ENCODE data around the gene FZD4. TPM values are rescaled to one million over a fixed set of nuclear protein-coding genes. Genes with fewer than 3 reads are reported as not detected.
"Not testable (repeated sequence)": the region's sequence is repeated elsewhere in the genome, so short reads cannot be mapped to it uniquely, and the experiment has no call there.

FZD4 gene
- total RNA-seq, 1 donor from 2014 or later = 19.6 TPM

DNA sequence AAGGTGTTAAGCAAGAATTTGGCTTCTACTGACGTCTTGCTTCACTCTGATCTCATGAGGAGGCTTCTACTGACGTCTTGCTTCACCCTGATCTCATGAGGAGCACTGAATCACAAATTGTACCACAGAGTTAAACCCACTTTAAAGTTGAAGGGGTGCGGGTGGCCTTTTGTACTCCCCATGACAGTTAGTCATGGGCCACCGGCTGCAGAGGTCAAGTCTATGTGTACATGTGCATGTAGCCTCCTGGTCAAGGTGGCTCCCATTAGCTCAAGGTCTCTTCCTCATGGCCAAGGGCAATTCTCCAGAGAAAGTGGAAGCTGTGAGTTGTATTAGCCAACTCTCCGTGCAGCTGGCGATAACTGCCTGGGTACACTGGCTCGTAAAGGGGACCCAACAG lies 23.1 kb upstream of the FZD4 start:
- DNase-seq (ENCODE audit: low spot score in 2 of 2) (no peak), FAIRE-seq (no peak)

DNA sequence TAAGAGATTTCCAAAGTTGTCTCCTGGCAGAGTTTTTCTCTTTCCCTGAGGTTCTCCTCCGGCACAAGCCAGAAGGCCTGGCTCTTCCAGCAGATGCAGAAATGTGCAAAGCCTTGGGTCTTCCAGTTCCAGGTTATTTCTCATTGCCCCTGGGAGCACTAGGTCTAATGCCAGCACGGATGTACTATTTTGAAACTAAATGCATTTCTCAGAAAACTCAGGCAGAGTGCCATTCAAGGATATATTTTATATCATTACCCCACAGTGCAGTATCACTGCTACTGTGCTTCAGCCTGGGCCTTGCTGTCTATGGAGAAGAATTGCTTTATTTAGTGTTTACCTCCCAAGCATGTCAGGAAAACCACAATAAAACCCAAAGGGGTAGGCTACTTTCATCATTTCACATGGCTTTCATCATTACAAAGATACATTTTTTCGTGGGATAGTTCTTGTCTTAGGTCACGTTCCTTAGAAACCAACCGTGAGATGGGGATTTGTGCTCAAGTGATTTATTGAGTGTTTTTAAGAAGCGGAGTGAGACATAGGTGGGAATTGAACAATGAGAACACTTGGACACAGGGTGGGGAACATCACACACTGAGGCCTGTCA lies 22.4 kb upstream of the FZD4 start:
- no peak for FAIRE-seq
- no peak for DNase-seq (ENCODE audit: low spot score in 2 of 2)

DNA sequence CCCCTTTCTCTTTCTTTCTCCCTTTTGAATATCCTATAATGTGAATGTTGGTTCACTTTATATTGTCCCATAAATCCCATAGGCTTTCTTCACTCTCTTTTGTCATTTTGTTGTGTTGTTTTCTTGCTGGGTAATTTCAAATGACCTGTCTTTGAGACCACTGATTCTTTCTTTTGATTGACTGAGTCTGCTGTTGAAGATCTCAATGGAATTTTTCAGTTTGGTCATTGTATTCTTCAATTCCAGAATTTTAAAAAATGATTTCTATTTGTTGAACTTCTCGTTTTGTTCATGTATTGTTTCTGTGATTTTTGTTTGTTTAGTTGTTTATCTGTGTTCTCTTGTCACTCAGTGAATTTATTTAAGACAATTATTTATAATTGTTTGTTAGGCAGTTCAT lies 17.5 kb upstream of the FZD4 start:
- FAIRE-seq (no peak), DNase-seq (ENCODE audit: low spot score in 2 of 2) (no peak)

DNA sequence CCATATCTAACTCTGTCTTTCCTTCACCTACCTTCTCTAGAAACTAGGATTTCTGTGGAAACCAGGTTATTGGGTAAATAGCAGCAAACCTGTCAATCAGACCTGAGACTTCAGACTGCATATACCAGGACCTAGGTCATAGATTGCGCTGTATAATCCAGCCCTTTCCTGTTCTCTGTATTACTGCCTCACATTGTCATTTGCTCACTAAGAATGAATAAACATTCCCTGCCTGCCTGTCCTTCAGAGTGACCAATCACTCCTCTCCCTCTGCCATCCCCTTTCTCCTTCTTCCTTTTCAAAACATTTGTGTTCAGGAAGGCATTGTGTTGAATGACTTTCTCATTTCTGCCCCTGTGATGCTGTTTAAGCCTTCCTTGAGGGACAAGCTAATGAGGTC lies 14.1 kb upstream of the FZD4 start:
- FAIRE-seq = no peak
- DNase-seq (ENCODE audit: low spot score in 2 of 2) = no peak

DNA sequence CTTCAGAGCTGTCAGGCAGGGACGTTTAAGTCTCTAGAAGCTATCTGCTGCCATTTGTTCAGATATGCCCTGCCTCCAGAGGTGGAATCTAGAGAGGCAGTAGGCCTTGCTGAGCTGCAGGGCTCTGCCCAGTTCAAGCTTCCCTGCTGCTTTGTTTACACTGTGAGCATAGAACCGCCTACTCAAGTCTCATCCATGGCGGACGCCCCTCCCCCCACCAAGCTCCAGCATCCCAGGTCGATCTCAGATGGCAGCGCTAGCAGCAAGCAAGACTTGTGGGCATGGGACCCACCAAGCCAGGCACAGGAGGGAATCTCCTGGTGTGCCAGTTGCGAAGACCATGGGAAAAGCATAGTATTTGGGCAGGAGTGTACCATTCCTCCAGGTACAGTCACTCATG lies 12.4 kb upstream of the FZD4 start:
- not testable (repeated sequence) for FAIRE-seq

DNA sequence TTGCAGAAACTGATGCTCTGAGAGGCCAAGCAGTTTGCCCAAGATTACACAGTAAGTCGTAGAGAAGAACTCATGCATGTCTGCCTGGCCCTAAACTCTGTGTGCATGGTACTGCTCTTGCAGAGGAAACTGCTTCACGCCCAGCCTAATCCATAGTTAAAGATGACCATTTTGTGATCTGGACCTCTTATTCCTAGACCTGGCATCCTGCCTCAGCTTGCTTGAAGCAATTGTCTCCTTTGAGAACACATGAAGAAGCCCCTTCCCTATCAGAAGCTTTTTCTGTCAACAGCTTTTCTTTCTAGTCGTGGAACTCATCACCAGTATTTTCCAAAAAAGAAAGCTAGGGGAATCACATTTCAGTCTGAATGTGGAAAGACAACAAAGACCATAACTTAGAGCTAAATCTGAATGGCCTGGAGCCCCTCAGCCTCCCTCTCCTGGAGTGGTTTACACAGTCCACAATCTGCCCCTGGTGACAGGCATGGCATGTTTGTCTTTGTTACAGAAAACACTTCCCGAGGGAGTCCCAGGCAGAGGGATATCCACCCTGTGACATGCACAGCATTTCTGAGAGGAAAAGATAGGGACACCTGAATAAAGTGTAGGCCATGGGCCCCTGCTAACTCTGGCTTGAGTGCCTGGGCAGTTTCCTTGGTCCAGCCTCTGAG lies 2.9 kb upstream of the FZD4 start:
- FAIRE-seq = no peak
- DNase-seq (ENCODE audit: low spot score in 2 of 2) = no peak

More for the DNA sequence above, 12.4 kb upstream of the FZD4 start:
- DNase-seq (ENCODE audit: low spot score in 2 of 2) = not testable (repeated sequence)

DNA sequence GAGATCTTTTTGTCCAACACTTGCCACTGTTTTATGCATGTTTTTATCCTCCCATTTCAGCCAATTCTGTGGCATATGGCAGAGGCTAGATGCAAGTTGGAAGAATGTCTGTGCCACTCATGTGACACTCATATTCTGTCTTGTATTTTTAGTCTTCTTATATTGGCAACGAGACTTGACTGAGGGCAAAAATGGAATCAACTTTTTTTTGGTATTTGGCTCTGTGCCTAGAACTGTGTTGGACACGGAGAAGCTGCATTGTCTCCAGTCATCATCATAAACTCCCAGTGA lies 1.7 kb upstream of the FZD4 start:
- DNase-seq (ENCODE audit: low spot score in 2 of 2) = no peak
- FAIRE-seq = no peak

DNA sequence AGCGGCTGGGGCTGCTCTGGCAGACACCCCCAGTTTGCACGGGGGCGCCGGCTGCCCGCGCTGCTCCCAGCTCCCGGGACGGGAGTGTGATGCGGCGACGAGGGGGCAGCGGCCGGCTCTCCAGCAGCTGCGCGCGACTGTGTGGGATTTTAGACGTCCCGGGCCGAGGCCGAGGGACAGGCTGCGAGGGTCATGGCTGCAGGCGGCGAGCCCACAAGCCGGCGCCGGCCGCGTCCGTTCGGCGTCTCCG lies 159 bp downstream of the FZD4 start:
- DNase-seq (ENCODE audit: low spot score in 2 of 2) (no peak), FAIRE-seq (no peak)

DNA sequence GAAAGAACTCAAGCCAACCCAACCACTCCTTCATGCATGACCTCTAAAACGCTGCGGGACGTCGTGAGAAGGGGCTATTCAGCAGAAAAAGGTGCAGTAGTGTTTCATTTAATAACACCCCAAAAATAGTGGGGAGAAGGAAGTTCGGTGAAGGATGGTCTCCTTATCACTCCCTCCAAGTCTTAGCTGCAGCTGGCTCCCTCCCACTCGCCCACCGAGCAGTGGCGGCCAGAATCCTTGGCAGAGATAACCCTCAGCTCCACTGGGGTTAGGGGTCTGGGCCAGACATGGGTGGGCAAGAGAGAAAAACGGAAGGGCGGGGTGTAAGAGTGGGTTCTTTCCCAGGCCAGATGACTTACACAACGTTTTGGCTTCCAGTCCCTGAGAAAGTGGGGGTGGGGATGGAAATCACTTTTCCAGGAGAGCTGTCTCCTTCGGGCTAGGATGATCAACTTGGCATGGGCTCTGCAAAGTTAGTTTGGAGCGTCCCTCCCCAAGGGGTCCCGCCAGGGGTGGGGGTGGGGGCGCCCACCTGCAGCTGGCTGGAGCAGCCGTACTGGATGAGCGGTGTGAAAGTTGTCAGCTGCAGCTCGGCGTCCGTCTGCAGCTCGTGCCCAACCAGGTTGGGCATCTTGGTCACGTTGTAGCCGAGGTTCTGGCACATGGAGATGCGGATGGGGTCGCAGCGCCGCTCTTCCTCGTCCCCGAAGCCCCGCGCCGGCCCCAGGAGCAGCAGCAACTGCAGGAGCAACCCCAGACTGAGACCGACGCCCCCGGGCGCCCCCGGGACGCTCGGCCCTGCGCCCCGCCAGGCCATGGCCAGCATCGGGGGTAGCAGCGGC lies 705 bp downstream of the FZD4 start:
- DNase-seq (ENCODE audit: low spot score in 2 of 2) (peak in 1 of 2 donors; percentile 46), FAIRE-seq (no peak)

DNA sequence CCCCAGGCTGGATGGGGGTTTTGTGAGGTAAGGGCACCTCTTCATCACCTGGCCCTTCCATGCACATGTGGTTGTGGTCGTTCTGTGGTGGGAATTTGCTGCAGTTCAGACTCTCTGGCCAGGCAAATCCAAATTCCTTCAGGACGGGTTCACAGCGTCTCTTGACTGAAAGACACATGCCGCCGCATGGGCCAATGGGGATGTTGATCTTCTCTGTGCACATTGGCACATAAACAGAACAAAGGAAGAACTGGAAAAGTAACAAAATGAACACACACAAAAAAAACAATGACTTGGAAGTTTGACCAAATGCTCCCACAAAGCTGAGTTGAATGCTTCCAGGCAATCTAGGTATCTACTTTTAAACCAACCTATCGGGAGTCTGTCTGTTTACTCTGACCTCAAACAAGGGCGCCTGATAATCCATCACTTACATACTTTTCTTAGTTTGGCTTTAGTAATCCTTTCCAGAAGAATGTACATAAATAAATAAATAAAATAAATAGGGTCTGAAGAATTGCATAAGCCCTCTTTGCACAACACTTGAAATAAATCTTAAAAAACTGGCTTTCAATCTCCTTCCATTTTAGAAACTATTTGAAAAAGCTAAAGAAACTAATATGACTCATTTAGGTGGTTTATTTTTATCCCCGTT lies 2.8 kb downstream of the FZD4 start:
- no peak for DNase-seq (ENCODE audit: low spot score in 2 of 2)
- no peak for FAIRE-seq

DNA sequence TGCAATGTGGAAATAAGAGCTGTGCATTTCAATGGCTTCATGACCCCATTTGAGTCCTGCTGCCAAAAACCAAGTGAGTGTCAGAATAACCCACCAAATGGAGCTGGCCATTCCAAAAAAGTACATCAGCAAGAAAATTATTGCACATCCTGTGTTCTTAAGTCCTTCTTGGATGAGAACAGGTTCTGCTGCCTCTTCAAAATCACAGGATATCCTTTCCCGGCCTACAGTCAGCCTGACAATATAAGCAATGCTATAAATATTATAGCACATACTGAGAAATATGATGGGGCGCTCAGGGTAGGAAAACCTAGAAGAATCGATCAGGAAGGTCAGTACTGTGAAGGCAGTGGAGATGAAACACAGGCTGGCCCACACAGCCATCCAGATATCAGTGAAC lies 3.5 kb downstream of the FZD4 start:
- DNase-seq (ENCODE audit: low spot score in 2 of 2) = no peak
- no peak for FAIRE-seq

DNA sequence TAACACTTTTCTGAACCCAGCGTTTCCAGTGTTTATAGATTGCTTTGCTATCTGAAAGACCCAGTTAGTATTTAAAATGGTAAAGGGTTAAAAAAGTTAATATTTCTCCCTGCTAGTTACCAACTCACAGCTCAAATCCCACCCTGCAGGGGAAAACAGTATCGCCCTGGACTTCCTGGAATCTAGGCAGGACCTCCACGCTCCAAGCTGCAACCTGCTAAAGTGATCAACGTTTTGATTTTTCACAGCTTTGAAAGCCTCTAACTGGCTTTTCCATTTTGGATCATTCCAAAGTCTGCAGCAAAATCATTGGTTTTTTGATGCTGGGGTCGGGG lies 4.6 kb downstream of the FZD4 start:
- DNase-seq (ENCODE audit: low spot score in 2 of 2) (no peak), FAIRE-seq (no peak)

DNA sequence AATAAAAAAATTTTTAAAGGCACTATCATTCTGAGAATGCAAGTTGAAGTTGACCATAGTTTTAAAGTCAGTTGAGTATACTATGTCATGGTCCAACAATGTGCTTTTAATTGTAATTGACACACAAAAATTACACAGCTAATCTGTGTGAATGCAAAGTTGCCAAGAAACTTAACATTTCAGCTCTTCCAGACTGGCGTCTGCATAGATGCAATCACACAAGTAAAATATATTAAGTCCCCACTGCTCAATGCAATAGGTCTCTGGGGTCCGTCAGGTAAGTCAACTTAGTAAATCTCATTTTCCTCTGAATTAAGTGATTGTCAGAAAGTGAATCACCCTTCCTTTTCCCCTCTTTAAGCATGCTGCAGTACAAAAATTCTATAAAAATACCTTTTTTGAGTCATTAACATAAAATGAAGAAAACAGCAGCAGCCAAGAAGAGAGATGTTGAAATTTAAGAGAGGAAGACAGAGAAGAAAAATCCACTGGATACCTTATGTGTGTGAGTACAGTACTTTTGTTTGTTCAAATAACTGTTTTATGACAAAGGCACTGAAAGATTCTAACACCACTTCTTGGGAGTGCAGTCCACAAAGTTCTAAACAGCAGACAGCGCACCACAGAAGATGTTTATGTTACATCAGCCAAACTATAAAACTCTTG lies 5.1 kb downstream of the FZD4 start:
- DNase-seq (ENCODE audit: low spot score in 2 of 2) = no peak
- no peak for FAIRE-seq

DNA sequence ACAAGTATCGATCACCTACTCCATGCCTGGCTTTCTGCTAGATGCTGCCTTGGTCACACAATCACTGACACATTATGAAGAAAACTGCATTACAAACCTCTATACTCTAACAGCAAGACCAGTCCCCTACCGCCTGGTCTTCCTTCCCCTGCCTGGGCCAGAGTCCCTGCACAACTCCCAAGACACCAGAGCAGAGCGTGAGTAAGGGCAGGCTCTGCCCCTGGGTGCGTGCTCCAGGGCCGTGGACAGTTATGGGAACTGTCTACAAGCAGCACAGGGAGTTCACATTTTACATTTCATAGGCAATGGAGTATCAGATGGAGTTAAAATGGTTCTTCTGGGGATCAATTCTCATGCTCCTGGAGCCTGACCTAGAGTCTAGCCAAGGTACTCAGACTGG lies 6.5 kb downstream of the FZD4 start:
- FAIRE-seq = no peak
- DNase-seq (ENCODE audit: low spot score in 2 of 2) = no peak

DNA sequence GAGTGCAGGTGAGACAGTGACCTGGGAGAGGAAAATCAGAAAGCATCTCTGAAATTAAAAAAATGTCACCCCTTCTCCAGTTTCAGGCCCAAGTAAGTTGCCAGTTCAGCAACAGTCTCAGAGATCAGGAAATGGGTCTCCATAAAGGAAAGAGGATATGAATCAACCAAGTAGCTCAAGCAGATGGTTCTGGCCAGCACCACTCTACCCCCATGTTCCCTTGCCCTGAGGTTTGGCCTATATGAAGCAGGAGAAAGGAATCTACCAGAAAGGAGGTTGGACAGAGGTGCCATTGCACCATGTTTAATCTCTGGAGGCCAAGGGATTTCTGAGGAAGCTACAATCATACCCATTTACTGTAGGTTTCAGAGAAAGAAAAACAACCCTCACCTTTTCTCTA lies 7.7 kb downstream of the FZD4 start:
- FAIRE-seq (no peak), DNase-seq (ENCODE audit: low spot score in 2 of 2) (no peak)

DNA sequence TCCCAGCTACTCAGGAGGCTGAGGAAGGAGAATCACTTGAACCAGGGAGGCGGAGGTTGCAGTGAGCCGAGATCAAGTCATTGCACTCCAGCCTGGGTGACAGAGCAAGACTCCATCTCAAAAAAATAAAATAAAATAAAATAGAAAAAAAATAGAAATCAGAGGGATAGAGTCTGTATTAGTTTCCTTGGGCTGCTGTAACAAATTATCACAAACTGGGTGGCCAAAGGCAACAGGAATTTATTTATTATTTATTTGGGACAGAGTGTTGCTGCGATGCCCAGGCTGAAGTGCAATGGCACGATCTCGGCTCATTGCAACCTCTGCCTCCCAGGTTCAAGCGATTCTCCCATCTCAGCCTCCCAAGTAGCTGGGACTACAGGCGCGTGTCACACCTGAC lies 11.7 kb downstream of the FZD4 start:
- not testable (repeated sequence) for DNase-seq (ENCODE audit: low spot score in 2 of 2); FAIRE-seq

DNA sequence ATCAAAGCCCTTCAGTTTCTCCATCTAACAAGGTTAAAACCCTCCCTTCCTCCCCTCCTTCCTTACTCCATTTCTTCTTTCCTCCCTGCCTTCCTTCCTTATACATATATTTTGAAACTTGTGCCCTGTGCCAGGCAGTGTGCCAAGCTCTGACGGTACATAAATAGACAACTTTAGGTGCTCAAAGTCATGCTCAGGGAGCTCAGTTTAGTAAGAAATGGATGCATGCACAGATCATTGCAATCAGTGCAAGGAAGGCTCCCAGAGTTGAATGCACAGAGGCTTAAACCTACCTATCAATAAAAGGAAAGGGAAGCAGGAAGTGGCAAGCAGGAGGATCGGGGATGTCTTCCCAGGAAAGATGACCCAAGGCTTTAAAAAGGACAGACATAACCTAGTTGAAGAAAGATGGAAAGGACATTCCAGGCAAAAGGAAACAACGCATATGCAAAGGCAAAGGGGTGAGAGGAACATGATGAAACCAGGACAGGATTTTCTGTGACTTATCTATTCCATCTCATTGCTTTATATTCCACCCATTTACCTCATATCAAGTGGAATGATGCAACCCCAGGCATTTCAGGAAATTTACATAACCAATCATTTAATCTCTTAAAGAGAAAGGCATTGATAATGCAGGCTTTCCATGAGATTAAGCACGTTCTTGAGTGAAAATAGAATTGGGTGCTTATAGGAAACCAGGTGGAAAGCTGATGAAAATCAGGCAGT lies 13.2 kb downstream of the FZD4 start:
- no peak for DNase-seq (ENCODE audit: low spot score in 2 of 2)
- FAIRE-seq = no peak

DNA sequence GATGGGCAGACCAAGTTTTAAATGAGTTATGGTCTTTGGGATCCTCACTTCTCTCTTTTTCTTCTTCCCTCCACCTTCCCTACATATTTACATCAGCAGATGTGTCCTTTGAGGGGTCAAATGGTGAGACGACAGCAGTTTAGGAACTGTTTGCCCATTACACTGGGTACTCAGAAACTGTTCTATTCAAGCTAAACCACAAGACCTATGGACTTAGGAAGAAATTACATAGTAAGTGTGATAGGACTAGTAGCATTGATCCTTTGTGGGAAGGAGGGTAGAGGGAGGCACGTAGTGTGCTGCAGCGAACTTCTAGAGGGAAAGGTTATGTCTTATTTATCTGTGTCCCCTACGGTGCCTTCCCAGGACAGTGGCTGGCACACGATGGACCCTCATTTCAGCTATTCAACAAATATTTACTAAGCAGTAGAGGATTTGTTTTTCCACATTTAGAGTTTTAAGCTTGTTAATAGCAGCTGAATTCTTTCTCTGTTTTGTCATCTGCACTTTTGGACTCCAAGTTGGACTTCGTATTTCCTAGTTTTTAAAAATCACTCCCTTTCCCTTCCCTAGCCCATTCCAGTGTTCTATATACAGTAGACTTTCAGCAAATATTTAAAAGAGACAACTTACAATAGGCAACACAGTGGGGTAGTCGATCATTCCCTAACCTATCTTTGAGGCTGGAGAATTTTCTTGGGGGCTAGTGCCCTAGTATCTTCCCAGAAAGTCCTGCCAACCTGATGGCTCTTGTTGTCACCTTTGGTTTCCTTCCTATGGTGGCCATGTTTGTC lies 13.9 kb downstream of the FZD4 start:
- DNase-seq (ENCODE audit: low spot score in 2 of 2) (no peak), FAIRE-seq (no peak)

DNA sequence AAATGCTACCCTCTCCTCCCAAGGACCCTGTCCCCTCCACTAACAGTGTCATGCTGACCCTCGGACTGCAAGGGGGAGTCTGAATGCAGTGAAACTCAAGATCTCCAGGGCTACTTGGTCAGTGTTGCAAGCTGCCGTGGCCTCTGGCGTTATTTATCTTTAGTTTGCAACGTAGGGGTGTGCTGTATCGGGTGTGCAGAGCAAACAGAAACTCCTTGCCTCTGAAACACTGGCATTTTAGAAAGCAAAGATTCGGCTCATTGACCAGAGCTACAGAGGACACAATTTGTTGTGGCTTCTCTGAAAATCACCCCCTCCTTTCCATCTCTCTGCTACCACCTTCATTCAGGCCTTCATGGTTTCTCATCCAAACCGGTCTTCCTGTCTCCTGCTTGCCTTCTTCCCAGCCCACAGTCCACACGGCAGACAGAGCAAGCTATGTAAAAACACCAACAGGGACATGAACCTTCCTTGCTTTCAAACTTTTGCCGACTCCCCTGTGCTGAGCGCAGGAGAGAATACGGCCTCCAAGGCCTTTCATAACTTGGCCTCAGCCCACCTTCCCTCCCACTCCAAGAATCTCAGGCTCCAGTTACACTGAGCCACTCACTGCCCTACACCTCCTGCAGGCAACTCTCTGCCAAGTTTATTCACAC lies 14.9 kb downstream of the FZD4 start:
- no peak for DNase-seq (ENCODE audit: low spot score in 2 of 2)
- FAIRE-seq = no peak
